ENCODE results near the gene PRPSAP1. TPM values are rescaled to one million over a fixed set of nuclear protein-coding genes. Genes with fewer than 3 reads are reported as not detected.

The PRPSAP1 gene
- total RNA-seq, 1 experiment from 2014 or later = 38.4 TPM

GRCh38 chr17:76296889-76297288, 56.8 kb downstream of the PRPSAP1 start:
- Histone ChIP-seq H2AK5ac (ENCODE audit: insufficient read length, low read length) (no peak overlapping the region), H3K4me2 (ENCODE audit: insufficient read depth, insufficient read length, low read length) (no peak overlapping the region), H3K56ac (ENCODE audit: insufficient read length, low read depth, low read length) (no peak overlapping the region), H3K9me3 (ENCODE audit: control insufficient read depth, low read depth, low read length) (no peaks in the 10 kb centered on the region), H3K4me1 (ENCODE audit: insufficient read depth, low read length) (no peaks in the 10 kb centered on the region), H3K14ac (ENCODE audit: insufficient read depth, low read length) (no peak overlapping the region), H2BK20ac (ENCODE audit: low read depth, low read length, poor library complexity, severe bottlenecking) (no peak overlapping the region), H2BK120ac (ENCODE audit: low read depth, low read length, poor library complexity, severe bottlenecking) (no peak overlapping the region), H3K79me1 (ENCODE audit: insufficient read depth, low read depth, low read length, poor library complexity, severe bottlenecking) (no peaks in the 10 kb centered on the region), H2AFZ (ENCODE audit: low read length) (no peak overlapping the region), H2BK12ac (ENCODE audit: insufficient read length, low read depth, low read length) (no peak overlapping the region), H3T11ph (ENCODE audit: low read length) (no peak overlapping the region), H3K23ac (ENCODE audit: insufficient read length, low read depth, low read length) (no peak overlapping the region), H3K27me3 (ENCODE audit: insufficient read depth, low read length) (no peaks in the 10 kb centered on the region), H4K5ac (ENCODE audit: insufficient read length, low read depth, low read length) (no peak overlapping the region), H3K79me2 (ENCODE audit: insufficient read depth, low read length) (no peaks in the 10 kb centered on the region), H3K18ac (ENCODE audit: insufficient read length, low read depth, low read length) (no peak overlapping the region), H2BK5ac (ENCODE audit: insufficient read length, low read length) (no peak overlapping the region), H3K27ac (ENCODE audit: insufficient read length, low read depth, low read length) (no peak overlapping the region), H3K4ac (ENCODE audit: low read depth, low read length) (no peak overlapping the region), H4K20me1 (ENCODE audit: control insufficient read depth, insufficient read depth, insufficient read length) (no peaks in the 10 kb centered on the region), H3K23me2 (ENCODE audit: insufficient read length, low read depth, low read length, poor library complexity, severe bottlenecking) (no peaks in the 10 kb centered on the region), H4K8ac (replicated peaks; ENCODE audit: insufficient read length, low read depth, low read length) (no peak overlapping the region), H4K91ac (ENCODE audit: insufficient read length, low read depth, low read length) (no peak overlapping the region), H2BK15ac (ENCODE audit: low read depth, low read length) (no peak overlapping the region), H3K9ac (ENCODE audit: extremely low read depth, insufficient read length, low read length) (no peak overlapping the region)
- no CpG with 5 or more reads among the region's 5 CpGs for WGBS (ENCODE audit: extremely low coverage, insufficient read length, low lambda C conversion rate)
- Mint-ChIP-seq H3K27me3 (ENCODE audit: low read depth) (no peaks in the 10 kb centered on the region), H3K9me3 (no peaks in the 10 kb centered on the region), H3K4me1 (peaks cover 3% of the 10 kb centered on the region in 2 experiments; a peak in 2 of 4 replicates), H3K4me3 (no peak overlapping the region), H3K27ac (peak overlapping the region in 1 of 3 experiments; percentile 87; a peak in 1 of 7 replicates), H3K36me3 (ENCODE audit: insufficient read depth in 1 of 3, low read depth in 3 of 3) (peaks cover 0 to 2% (median 0%) of the 10 kb centered on the region in 3 experiments; a peak in 3 of 7 replicates)
- no peak for DNase-seq
- TF ChIP-seq CTCF (conservative IDR thresholded peaks at IDR 0.05) = no peak

Measured in H9 (cell line).